ENCODE measurements around the gene SLC35F2.

DNA sequence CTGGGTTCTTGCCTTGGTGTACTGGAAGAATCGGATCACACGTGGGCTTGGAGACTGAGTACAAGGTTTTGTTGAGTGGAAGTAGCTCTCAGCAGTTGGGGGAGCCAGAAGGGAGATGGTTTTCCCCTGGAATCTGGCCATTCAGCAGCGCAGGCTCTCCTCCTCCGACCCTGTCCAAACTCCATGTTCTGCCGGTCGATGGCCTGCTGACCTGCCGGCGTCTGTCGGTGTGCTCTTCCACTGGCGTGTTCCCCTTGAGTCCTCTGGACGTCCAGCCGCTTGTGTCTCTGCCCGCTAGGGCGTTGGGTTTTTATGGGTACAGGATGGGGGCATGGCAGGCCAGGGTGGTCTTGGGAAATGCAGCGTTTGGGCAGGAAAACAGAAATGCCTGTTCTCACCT, 108.3 kb downstream of the SLC35F2 start:
- TF ChIP-seq SUZ12 (IDR thresholded peaks at IDR 0.05; ENCODE audit: extremely low read depth, insufficient read depth, insufficient read length) (no peak), ZNF274 (IDR thresholded peaks at IDR 0.05; ENCODE audit: low read depth, low read length) (no peak)

All from NT2/D1 (cell line).